Measurements from ENCODE around the gene NLGN2. TPM values are rescaled to one million over a fixed set of nuclear protein-coding genes. Genes with fewer than 3 reads are reported as not detected.

Gene NLGN2
- polyA plus RNA-seq, 1 experiment = 8.9 TPM

- POLR2A ChIA-PET = no interaction called here
- CTCF ChIA-PET = no interaction called here
- no peaks in the 10 kb centered on the region for H3K27me3 ChIP-seq (ENCODE audit: control insufficient read depth, insufficient read depth, low read length)
Observed at GRCh38 chr17:7417056-7417655, 9.5 kb downstream of the NLGN2 start.

GRCh38 chr17:7418472-7419152, 11.0 kb downstream of the NLGN2 start:
- POLR2A ChIA-PET = interaction anchor here (0.7 kb wide), 1 partner anchor 15 kb away, joined by 4 read pairs; the partner anchor contains the start of gene TMEM256
- DNase-seq (ENCODE audit: low read depth, low spot score) = no peak
- TF ChIP-seq, protein P1, sequence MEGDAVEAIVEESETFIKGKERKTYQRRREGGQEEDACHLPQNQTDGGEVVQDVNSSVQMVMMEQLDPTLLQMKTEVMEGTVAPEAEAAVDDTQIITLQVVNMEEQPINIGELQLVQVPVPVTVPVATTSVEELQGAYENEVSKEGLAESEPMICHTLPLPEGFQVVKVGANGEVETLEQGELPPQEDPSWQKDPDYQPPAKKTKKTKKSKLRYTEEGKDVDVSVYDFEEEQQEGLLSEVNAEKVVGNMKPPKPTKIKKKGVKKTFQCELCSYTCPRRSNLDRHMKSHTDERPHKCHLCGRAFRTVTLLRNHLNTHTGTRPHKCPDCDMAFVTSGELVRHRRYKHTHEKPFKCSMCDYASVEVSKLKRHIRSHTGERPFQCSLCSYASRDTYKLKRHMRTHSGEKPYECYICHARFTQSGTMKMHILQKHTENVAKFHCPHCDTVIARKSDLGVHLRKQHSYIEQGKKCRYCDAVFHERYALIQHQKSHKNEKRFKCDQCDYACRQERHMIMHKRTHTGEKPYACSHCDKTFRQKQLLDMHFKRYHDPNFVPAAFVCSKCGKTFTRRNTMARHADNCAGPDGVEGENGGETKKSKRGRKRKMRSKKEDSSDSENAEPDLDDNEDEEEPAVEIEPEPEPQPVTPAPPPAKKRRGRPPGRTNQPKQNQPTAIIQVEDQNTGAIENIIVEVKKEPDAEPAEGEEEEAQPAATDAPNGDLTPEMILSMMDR (IDR thresholded peaks at IDR 0.05; ENCODE audit: low read depth, low read length) = no peak
- CTCF ChIA-PET = interaction anchor here (0.6 kb wide), 1 partner anchor 299 kb away, joined by 4 read pairs; no protein-coding TSS in a partner anchor
- H3K4me3 ChIP-seq (ENCODE audit: low read depth, low read length) = no peak overlapping the region
- no peaks in the 10 kb centered on the region for H3K27me3 ChIP-seq (ENCODE audit: control insufficient read depth, insufficient read depth, low read length)
- H3K9me3 ChIP-seq (ENCODE audit: control insufficient read depth, insufficient read depth, low read length) = peaks cover 15% of the 10 kb centered on the region; the same call in 1 of the 2 replicates
- H3K27ac ChIP-seq (ENCODE audit: low read depth, low read length) = no peak overlapping the region

More at GRCh38 chr17:7417056-7417655, 9.5 kb downstream of the NLGN2 start:
- TF ChIP-seq, protein P1 (IDR thresholded peaks at IDR 0.05; ENCODE audit: low read depth, low read length) = no peak
- no peak overlapping the region for H3K27ac ChIP-seq (ENCODE audit: low read depth, low read length)
- H3K9me3 ChIP-seq (ENCODE audit: control insufficient read depth, insufficient read depth, low read length) = peaks cover 15% of the 10 kb centered on the region; the same call in 1 of the 2 replicates
- H3K4me3 ChIP-seq (ENCODE audit: low read depth, low read length) = no peak overlapping the region
- no peak for DNase-seq (ENCODE audit: low read depth, low spot score)

- no peak for DNase-seq (ENCODE audit: low read depth, low spot score)
- Histone ChIP-seq H3K27ac (ENCODE audit: low read depth, low read length) (no peak within 1 kb of the TSS), H3K9me3 (ENCODE audit: control insufficient read depth, insufficient read depth, low read length) (peaks cover 15% of the 10 kb centered on the region; the same call in 1 of the 2 replicates), H3K27me3 (ENCODE audit: control insufficient read depth, insufficient read depth, low read length) (no peaks in the 10 kb centered on the region), H3K4me3 (ENCODE audit: low read depth, low read length) (no peak within 1 kb of the TSS)
- CTCF ChIA-PET = no interaction called here
- TF ChIP-seq, protein P1 (IDR thresholded peaks at IDR 0.05; ENCODE audit: low read depth, low read length) = no peak
- POLR2A ChIA-PET = interaction anchor here (1.0 to 1.5 kb wide), 2 partner anchors 16 to 141 kb away, joined by 3 read pairs; partner anchors contain the start of gene TMEM256
Observed at GRCh38 chr17:7419819-7420610, 12.4 kb downstream of the NLGN2 start, which contains the start of gene SPEM1. Gene SPEM1, plus strand, starts transcription at chr17:7420324. Its CDS starts 61 bp downstream, at chr17:7420385.

- POLR2A ChIA-PET = interaction anchor here (0.7 to 1.5 kb wide), 3 partner anchors 14 to 139 kb away, joined by 3 read pairs; partner anchors contain the start of genes TMEM102 and TMEM256
- no peak for DNase-seq (ENCODE audit: low read depth, low spot score)
- no peak overlapping the region for H3K27ac ChIP-seq (ENCODE audit: low read depth, low read length)
- H3K9me3 ChIP-seq (ENCODE audit: control insufficient read depth, insufficient read depth, low read length) = peaks cover 15% of the 10 kb centered on the region; the same call in 1 of the 2 replicates
- H3K27me3 ChIP-seq (ENCODE audit: control insufficient read depth, insufficient read depth, low read length) = no peaks in the 10 kb centered on the region
- CTCF ChIA-PET = no interaction called here
- TF ChIP-seq, protein P1 (IDR thresholded peaks at IDR 0.05; ENCODE audit: low read depth, low read length) = no peak
- no peak overlapping the region for H3K4me3 ChIP-seq (ENCODE audit: low read depth, low read length)
Observed at GRCh38 chr17:7421186-7421585, 13.5 kb downstream of the NLGN2 start.

Measured in AG04450 (cell line).